ENCODE results near the gene XPOT.

DNA sequence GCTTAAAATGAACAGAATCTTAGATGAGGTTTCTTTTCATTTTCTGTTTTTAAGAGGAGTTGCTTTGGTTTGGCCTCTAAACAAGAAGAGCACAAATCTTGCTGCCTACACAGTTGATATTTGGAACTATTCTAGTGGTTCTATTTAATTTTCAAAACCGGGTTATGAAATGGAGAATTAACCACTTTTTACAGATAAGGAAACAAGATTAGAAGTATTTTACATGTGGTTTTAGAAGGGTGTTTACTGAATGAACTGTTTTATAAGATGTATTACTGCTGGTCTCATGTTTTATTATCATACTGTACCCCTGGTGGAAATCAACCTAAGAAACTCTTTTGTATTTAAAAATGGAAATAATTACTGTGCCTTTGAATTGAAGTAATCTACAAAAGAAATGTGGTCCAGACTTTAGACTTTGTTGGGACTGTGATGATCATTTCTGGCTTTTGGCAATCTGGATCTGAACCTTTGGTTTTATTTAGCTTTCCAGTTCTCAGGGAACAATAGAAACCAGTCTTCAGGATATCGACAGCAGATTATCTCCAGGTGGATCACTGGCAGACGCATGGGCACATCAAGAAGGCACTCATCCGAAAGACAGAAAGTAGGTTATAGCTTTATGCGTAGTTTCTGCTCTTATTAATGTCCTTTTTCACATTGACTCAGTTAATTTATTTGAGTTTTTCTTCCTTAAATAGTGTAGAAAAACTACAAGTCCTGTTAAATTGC, 91.0 kb downstream of the XPOT start:
- TF ChIP-seq POLR2A (IDR thresholded peaks at IDR 0.05), result no peak
- TF ChIP-seq, protein P1, sequence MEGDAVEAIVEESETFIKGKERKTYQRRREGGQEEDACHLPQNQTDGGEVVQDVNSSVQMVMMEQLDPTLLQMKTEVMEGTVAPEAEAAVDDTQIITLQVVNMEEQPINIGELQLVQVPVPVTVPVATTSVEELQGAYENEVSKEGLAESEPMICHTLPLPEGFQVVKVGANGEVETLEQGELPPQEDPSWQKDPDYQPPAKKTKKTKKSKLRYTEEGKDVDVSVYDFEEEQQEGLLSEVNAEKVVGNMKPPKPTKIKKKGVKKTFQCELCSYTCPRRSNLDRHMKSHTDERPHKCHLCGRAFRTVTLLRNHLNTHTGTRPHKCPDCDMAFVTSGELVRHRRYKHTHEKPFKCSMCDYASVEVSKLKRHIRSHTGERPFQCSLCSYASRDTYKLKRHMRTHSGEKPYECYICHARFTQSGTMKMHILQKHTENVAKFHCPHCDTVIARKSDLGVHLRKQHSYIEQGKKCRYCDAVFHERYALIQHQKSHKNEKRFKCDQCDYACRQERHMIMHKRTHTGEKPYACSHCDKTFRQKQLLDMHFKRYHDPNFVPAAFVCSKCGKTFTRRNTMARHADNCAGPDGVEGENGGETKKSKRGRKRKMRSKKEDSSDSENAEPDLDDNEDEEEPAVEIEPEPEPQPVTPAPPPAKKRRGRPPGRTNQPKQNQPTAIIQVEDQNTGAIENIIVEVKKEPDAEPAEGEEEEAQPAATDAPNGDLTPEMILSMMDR (IDR thresholded peaks at IDR 0.05), result no peak

All from lower leg skin (tissue), 3 donors.